Suprapubic skin (tissue), 3 donors: Measurements from ENCODE around the gene EYS.

ENCODE experiments used
- POLR2A ChIP-seq, 2 donors: fragments of 450-650 bp; IDR thresholded peaks; one replicate each; pipeline ENCODE4 v1.6.1; 2017; ENCODE audit warnings: antibody characterized with exemption in 2 of 2, mild to moderate bottlenecking in 2 of 2, moderate library complexity in 2 of 2
- TF ChIP-seq, protein P1 (sequence below), 2 donors: fragments of 200-600 bp in 1 of 2; fragments of 450-650 bp in 1 of 2; sonication (generic) in 1 of 2; IDR thresholded peaks; one replicate each; pipeline ENCODE4 v1.5.1; 2016 to 2019; ENCODE audit warnings: antibody characterized with exemption in 2 of 2, mild to moderate bottlenecking in 1 of 2, moderate library complexity in 1 of 2

GRCh38 chr6:65064844-65065243 is 642.2 kb downstream of the EYS start:
- no peak for TF ChIP-seq POLR2A (IDR thresholded peaks at IDR 0.05)
- TF ChIP-seq, protein P1, sequence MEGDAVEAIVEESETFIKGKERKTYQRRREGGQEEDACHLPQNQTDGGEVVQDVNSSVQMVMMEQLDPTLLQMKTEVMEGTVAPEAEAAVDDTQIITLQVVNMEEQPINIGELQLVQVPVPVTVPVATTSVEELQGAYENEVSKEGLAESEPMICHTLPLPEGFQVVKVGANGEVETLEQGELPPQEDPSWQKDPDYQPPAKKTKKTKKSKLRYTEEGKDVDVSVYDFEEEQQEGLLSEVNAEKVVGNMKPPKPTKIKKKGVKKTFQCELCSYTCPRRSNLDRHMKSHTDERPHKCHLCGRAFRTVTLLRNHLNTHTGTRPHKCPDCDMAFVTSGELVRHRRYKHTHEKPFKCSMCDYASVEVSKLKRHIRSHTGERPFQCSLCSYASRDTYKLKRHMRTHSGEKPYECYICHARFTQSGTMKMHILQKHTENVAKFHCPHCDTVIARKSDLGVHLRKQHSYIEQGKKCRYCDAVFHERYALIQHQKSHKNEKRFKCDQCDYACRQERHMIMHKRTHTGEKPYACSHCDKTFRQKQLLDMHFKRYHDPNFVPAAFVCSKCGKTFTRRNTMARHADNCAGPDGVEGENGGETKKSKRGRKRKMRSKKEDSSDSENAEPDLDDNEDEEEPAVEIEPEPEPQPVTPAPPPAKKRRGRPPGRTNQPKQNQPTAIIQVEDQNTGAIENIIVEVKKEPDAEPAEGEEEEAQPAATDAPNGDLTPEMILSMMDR (IDR thresholded peaks at IDR 0.05): no peak
